K562 (cell line): ENCODE data around the gene MUC5AC. TPM values are rescaled to one million over a fixed set of nuclear protein-coding genes. Genes with fewer than 3 reads are reported as not detected.

Experiments
- ATAC-seq: fragments of 200-7000 bp; cut with Tn5 transposase; 3 replicates; pipeline ENCODE4 v1.9.1; 2020; ENCODE audit warnings: moderate library complexity
- BruUV-seq: library from RNA; stranded (reverse); fragments of 400-500 nt; replicated peaks from 2 replicates; lab custom pipeline; 2021; lab: Mats Ljungman, UMichigan
- CTCF ChIA-PET: fragments of 300-600 bp; formaldehyde crosslinking; extraction: SDS; loops from one replicate; lab custom pipeline; 2021; ENCODE audit warnings: low intra/inter-chr PET ratio; lab: Yijun Ruan, JAX
- POLR2A ChIA-PET: fragments of 300-600, 350-650 bp; sonication (Branson Sonifier 250); formaldehyde crosslinking; extraction: SDS; loops from one replicate; lab custom pipeline; 2021; ENCODE audit warnings: antibody characterized with exemption, inconsistent platforms; lab: Yijun Ruan, JAX
- DNase-seq, 4 experiments: peaks; one replicate each; pipeline versions ENCODE4 v3.0.0 to v3.0.0-alpha.2; 2011 to 2018; ENCODE audit warnings: low spot score in 3 of 4, mixed read lengths in 3 of 4; ENCODE audit errors: extremely low read depth in 1 of 4
- FAIRE-seq: peaks from 2 replicates; lab custom pipeline; 2011; peaks lifted over from hg19 to GRCh38; lab: Jason Lieb, UNC
- H2AFZ ChIP-seq: 2 replicates; pipeline ENCODE4 v1.6.0; 2011; ENCODE audit warnings: low read depth, low read length, control low read depth, inconsistent platforms
- H3K27ac ChIP-seq: fragments of 200-600 bp; 3 replicates; pipeline ENCODE4 v1.8.0; 2011; ENCODE audit warnings: low read depth, mild to moderate bottlenecking, control low read depth, inconsistent platforms, low read length, moderate library complexity, mixed read lengths; ENCODE audit errors: extremely low read depth
- H3K27me3 ChIP-seq, 2 experiments: fragments of 300-600 bp in 1 of 2; 2 replicates in 1 of 2; 3 replicates in 1 of 2; pipeline versions ENCODE4 v1.6.0 to v1.8.0; 2011; ENCODE audit warnings: inconsistent platforms in 2 of 2, low read length in 2 of 2, mild to moderate bottlenecking in 1 of 2, mixed read lengths in 1 of 2, moderate library complexity in 1 of 2; ENCODE audit not compliant: control insufficient read depth in 2 of 2, insufficient read depth in 2 of 2
- H3K36me3 ChIP-seq: fragments of 300-600 bp; 3 replicates; pipeline ENCODE4 v1.8.0; 2011; ENCODE audit warnings: mild to moderate bottlenecking, low read length, inconsistent platforms; ENCODE audit not compliant: control insufficient read depth, insufficient read depth
- H3K4me1 ChIP-seq, 2 experiments: fragments of 200-600 bp in 1 of 2; replicated peaks in 1 of 2; 2 replicates in 1 of 2; 3 replicates in 1 of 2; pipeline versions ENCODE4 v1.5.1 to v1.8.0; 2011; ENCODE audit warnings: inconsistent platforms in 2 of 2, low read length in 2 of 2, mild to moderate bottlenecking in 1 of 2, mixed read lengths in 1 of 2, moderate library complexity in 1 of 2; ENCODE audit not compliant: control insufficient read depth in 2 of 2, insufficient read depth in 2 of 2
- H3K4me2 ChIP-seq: 2 replicates; pipeline ENCODE4 v1.6.1; 2011; ENCODE audit warnings: low read length, control low read depth, inconsistent platforms, mixed read lengths; ENCODE audit not compliant: insufficient read depth
- H3K4me3 ChIP-seq: fragments of 200-600 bp; sonication (generic), shearing (Covaris generic); 2 replicates; pipeline ENCODE4 v1.5.1; 2016; ENCODE audit warnings: control low read depth, inconsistent platforms
- H3K79me2 ChIP-seq: fragments of 200-600 bp; 3 replicates; pipeline ENCODE4 v1.8.0; 2011; ENCODE audit warnings: low read length, inconsistent platforms; ENCODE audit not compliant: control insufficient read depth, insufficient read depth
- H3K9ac ChIP-seq, 2 experiments: 2 replicates each; pipeline versions ENCODE4 v1.6.0 to v1.6.1; 2011; ENCODE audit warnings: low read depth in 2 of 2, low read length in 2 of 2, control low read depth in 1 of 2, inconsistent platforms in 1 of 2, mild to moderate bottlenecking in 1 of 2, mixed read lengths in 1 of 2; ENCODE audit not compliant: insufficient read depth in 1 of 2
- H3K9me1 ChIP-seq: one replicate; pipeline ENCODE4 v1.6.0; 2011; ENCODE audit warnings: inconsistent platforms, mild to moderate bottlenecking, low read length, moderate library complexity; ENCODE audit not compliant: control insufficient read depth, insufficient read depth
- H3K9me3 ChIP-seq: replicated peaks from 2 replicates; pipeline ENCODE4 v1.5.1; 2011; ENCODE audit warnings: low read depth, low read length, inconsistent platforms; ENCODE audit not compliant: control insufficient read depth, insufficient read depth
- H4K20me1 ChIP-seq: replicated peaks from 2 replicates; pipeline ENCODE4 v1.6.1; 2011; ENCODE audit warnings: low read length, inconsistent platforms, mixed read lengths; ENCODE audit not compliant: control insufficient read depth, insufficient read depth
- BMI1 ChIP-seq: fragments of 150-350 bp; IDR thresholded peaks from 2 replicates; pipeline ENCODE4 v1.6.1; 2014; ENCODE audit warnings: low read length
- CBX8 ChIP-seq: fragments of 200-600 bp; sonication (generic); IDR thresholded peaks from 2 replicates; pipeline ENCODE4 v1.6.1; 2012; ENCODE audit warnings: borderline replicate concordance, mixed run types, low read depth, mild to moderate bottlenecking, moderate library complexity, mixed read lengths, low read length, control low read depth, inconsistent platforms; ENCODE audit not compliant: poor library complexity, severe bottlenecking; ENCODE audit errors: extremely low read depth
- CCAR2 ChIP-seq: fragments of 200-400 bp; formaldehyde crosslinking; IDR thresholded peaks from 2 replicates; pipeline ENCODE4 v1.6.1; 2017; ENCODE audit warnings: mild to moderate bottlenecking, low read depth, low read length
- CHCHD3 ChIP-seq: fragments of 250-450 bp; sonication (Bioruptor Pico); IDR thresholded peaks from 2 replicates; pipeline ENCODE4 v2.1.2; 2022; ENCODE audit warnings: mild to moderate bottlenecking
- HDAC1 ChIP-seq, 2 experiments: fragments of 450-650 bp; IDR thresholded peaks; 2 replicates each; pipeline ENCODE4 v1.6.1; 2016 to 2017; ENCODE audit warnings: inconsistent platforms in 1 of 2, mild to moderate bottlenecking in 1 of 2, moderate library complexity in 1 of 2
- HDAC2 ChIP-seq: fragments of 450-650 bp; IDR thresholded peaks from 2 replicates; pipeline ENCODE4 v1.6.1; 2016; ENCODE audit warnings: mild to moderate bottlenecking
- POLR2AphosphoS5 ChIP-seq: IDR thresholded peaks from 2 replicates; pipeline ENCODE4 v1.6.1; 2011; ENCODE audit warnings: mild to moderate bottlenecking, low read depth, low read length, moderate library complexity; ENCODE audit not compliant: control insufficient read depth, insufficient read depth
- RFX7 ChIP-seq: fragments of 250-450 bp; sonication (Bioruptor Pico); IDR thresholded peaks from 2 replicates; pipeline ENCODE4 v1.5.1; 2021; ENCODE audit warnings: mild to moderate bottlenecking
- SPI1 ChIP-seq: IDR thresholded peaks from 2 replicates; pipeline ENCODE4 v1.6.1; 2011; ENCODE audit warnings: low read depth, low read length, control low read depth, borderline replicate concordance
- SREBF1 ChIP-seq: fragments of 150-350 bp; IDR thresholded peaks from 2 replicates; pipeline ENCODE4 v1.6.1; 2014; ENCODE audit warnings: antibody characterized with exemption, low read depth, low read length, borderline replicate concordance
- STAT5B ChIP-seq: fragments of 250-450 bp; sonication (Bioruptor Pico); IDR thresholded peaks from 2 replicates; pipeline ENCODE4 v1.8.0; 2021; ENCODE audit warnings: mild to moderate bottlenecking, inconsistent platforms
- TBL1XR1 ChIP-seq, 2 experiments: IDR thresholded peaks; 2 replicates each; pipeline ENCODE4 v1.6.1; 2012; ENCODE audit warnings: improper control_type of control experiment in 2 of 2, low read length in 2 of 2, mild to moderate bottlenecking in 1 of 2
- TRIM24 ChIP-seq, 2 experiments: fragments of 450-650 bp; IDR thresholded peaks; 2 replicates each; pipeline ENCODE4 v1.6.1; 2016
- TSC22D4 ChIP-seq: fragments of 450-650 bp; IDR thresholded peaks from 2 replicates; pipeline ENCODE4 v1.6.1; 2016; ENCODE audit warnings: missing genetic modification characterization, missing biosample characterization, control low read depth
- ZNF583 ChIP-seq: fragments of 250-450 bp; sonication (Bioruptor Pico); IDR thresholded peaks from 2 replicates; pipeline ENCODE4 v1.4.0; 2020
- WGBS: fragments of 100-300 bp; shearing (Covaris generic); methylation state at CpG from one replicate; pipeline ENCODE4 v1.1.6; 2016; ENCODE audit warnings: low coverage, mixed read lengths; ENCODE audit not compliant: insufficient coverage; ENCODE audit errors: missing lambda C conversion rate; 5-methylcytosine and 5-hydroxymethylcytosine counted together
- in situ Hi-C: fragments of 300-500 bp; cut with MboI; formaldehyde crosslinking; loops from 4 replicates; pipeline ENCODE4 v1.15.0; 2018; ENCODE audit warnings: inconsistent platforms, mixed read lengths
- intact Hi-C: fragments of 100-400 bp; cut with micrococcal nuclease; formaldehyde crosslinking; loops from 2 replicates; pipeline ENCODE4 v1.14.2; 2022
- polyA plus RNA-seq, 8 experiments: library from polyadenylated mRNA; depleted of rRNA in 4 of 8; stranded (reverse) in 5 of 8; unstranded in 3 of 8; fragments of >200 nt; fragmentation: Nextera tagmentation in 2 of 8; fragmentation: Illumina TruSeq in 1 of 8; extraction: Ambion mirVana in 2 of 8; extraction: Trizol in 1 of 8; gene quantifications; 2 replicates each; pipeline versions ENCODE4 v1.2.1 to v1.2.3, GENCODE V29; 2011 to 2014; ENCODE audit warnings: inconsistent platforms in 1 of 8, missing spikeins in 1 of 8
- total RNA-seq, 7 experiments: library from RNA; depleted of rRNA in 6 of 7; stranded (reverse); fragments of >200 nt in 6 of 7; fragmentation: Illumina TruSeq in 2 of 7; extraction: Trizol in 2 of 7; gene quantifications; 2 replicates each; pipeline versions ENCODE4 v1.2.1 to v1.2.3, GENCODE V29; 2011 to 2021; ENCODE audit warnings: low replicate concordance in 1 of 7

The MUC5AC gene
- total and polyA plus RNA-seq, 9 of the 15 experiments (the other 6 are each of a cell fraction or from before 2014, with no cell fraction given): not detected

GRCh38 chr11:1199751-1200610 is 42.2 kb downstream of the MUC5AC start:
- CTCF ChIA-PET: no interaction called here
- 8% methylated on average over 44 of the region's 47 CpGs for WGBS
- in situ Hi-C loops: no loop called here
- no peak overlapping the region; a peak in 1 of 4 replicates for H3K9ac ChIP-seq
- no peak for TF ChIP-seq STAT5B (CRISPR knock-in tag)
- TF ChIP-seq TRIM24 (IDR thresholded peaks at IDR 0.05): no peak
- TF ChIP-seq, all 486 proteins: peak for 0
- FAIRE-seq (no peak), DNase-seq (peak in 1 of 4 experiments; percentile 2), ATAC-seq (no peak)
- no peaks in the 10 kb centered on the region for H3K9me1 ChIP-seq
- intact Hi-C loops: loop anchor here (5.0 kb wide), 1 partner anchor 372 kb away; the partner anchor contains the start of gene DUSP8
- no peak overlapping the region for H3K4me2 ChIP-seq
- BruUV-seq: no TSS peak
- peaks cover 12 to 62% of the 10 kb centered on the region in 2 experiments; a peak in 4 of 5 replicates for H3K27me3 ChIP-seq
- H3K79me2 ChIP-seq: no peaks in the 10 kb centered on the region
- no peaks in the 10 kb centered on the region for H3K36me3 ChIP-seq
- no peak overlapping the region for H2AFZ ChIP-seq
- H4K20me1 ChIP-seq: peaks cover 17% of the 10 kb centered on the region; the same call in 1 of the 2 replicates
- H3K4me3 ChIP-seq: no peak overlapping the region
- H3K9me3 ChIP-seq: no peaks in the 10 kb centered on the region
- POLR2A ChIA-PET: interaction anchor here (0.6 to 0.7 kb wide), 2 partner anchors 152 to 222 kb away, joined by 3 read pairs; no protein-coding TSS in a partner anchor
- H3K27ac ChIP-seq: no peak overlapping the region
- peaks cover 0 to 58% of the 10 kb centered on the region in 2 experiments; a peak in 2 of 5 replicates for H3K4me1 ChIP-seq

DNA sequence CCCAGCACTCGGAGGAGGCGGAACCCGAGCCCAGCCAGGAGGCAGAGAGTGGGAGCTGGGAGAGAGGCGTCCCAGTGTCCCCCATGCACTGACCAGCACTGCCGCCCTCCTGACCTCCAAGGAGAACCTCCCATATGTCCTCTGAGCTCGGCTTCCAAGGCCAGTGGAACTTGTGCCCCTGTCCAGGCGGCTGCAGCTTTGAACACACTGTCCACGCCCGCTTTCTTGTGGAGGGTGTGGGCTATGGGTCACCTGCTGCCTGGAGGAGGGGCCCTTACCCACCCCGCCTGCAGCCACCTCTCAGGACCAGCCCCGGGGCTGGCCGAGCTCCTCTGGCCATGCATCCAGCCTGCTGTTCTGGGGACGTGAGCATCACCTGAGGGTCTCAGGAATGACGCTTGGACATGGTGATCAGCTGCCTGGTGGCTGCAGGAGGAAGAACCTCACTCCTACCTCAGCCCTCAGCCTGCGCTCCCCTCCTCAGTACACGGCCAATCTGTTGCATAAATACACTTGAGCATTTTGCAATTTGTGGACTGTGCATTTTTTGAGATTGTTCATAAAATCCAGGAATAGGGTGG is 42.9 kb downstream of the MUC5AC start:
- H3K4me1 ChIP-seq: peaks cover 0 to 61% of the 10 kb centered on the region in 2 experiments; a peak in 2 of 5 replicates
- peaks cover 17% of the 10 kb centered on the region; the same call in 1 of the 2 replicates for H4K20me1 ChIP-seq
- ATAC-seq (no peak), DNase-seq (peak in 1 of 4 experiments; percentile 3), FAIRE-seq (no peak)
- ChIA-PET POLR2A (interaction anchor here (0.6 to 0.7 kb wide), 2 partner anchors 151 to 222 kb away, joined by 3 read pairs; no protein-coding TSS in a partner anchor), CTCF (no interaction called here)
- H3K4me3 ChIP-seq: no peak overlapping the region
- WGBS: 3% methylated on average over 10 of the region's 16 CpGs
- no peak overlapping the region for H3K4me2 ChIP-seq
- no TSS peak for BruUV-seq
- H3K27me3 ChIP-seq: peaks cover 12 to 69% of the 10 kb centered on the region in 2 experiments; a peak in 4 of 5 replicates
- in situ Hi-C loops (no loop called here), intact Hi-C loops (loop anchor here (5.0 kb wide), 1 partner anchor 372 kb away; the partner anchor contains the start of gene DUSP8)
- H2AFZ ChIP-seq: no peak overlapping the region
- no peaks in the 10 kb centered on the region for H3K36me3 ChIP-seq
- no peaks in the 10 kb centered on the region for H3K9me3 ChIP-seq
- no peak overlapping the region for H3K27ac ChIP-seq
- H3K79me2 ChIP-seq: no peaks in the 10 kb centered on the region
- no peak overlapping the region for H3K9ac ChIP-seq
- no peaks in the 10 kb centered on the region for H3K9me1 ChIP-seq
- TF ChIP-seq TSC22D4 (tag): no peak
- no peak for TF ChIP-seq BMI1
- TF ChIP-seq CHCHD3 (CRISPR knock-in tag): no peak
- no peak for TF ChIP-seq HDAC1 (IDR thresholded peaks at IDR 0.05)
- no peak for TF ChIP-seq RFX7
- TF ChIP-seq POLR2AphosphoS5: no peak
- TF ChIP-seq CCAR2: no peak
- TF ChIP-seq ZNF583 (CRISPR knock-in tag): no peak
- TF ChIP-seq TBL1XR1 (IDR thresholded peaks at IDR 0.05; ENCODE audit: low read length in 2 of 2): no peak
- no peak for TF ChIP-seq CBX8
- no peak for TF ChIP-seq HDAC2
- TF ChIP-seq SPI1: no peak
- no peak for TF ChIP-seq SREBF1
